HepG2 (cell line): ENCODE results near the gene MYL12B. TPM values are rescaled to one million over a fixed set of nuclear protein-coding genes. Genes with fewer than 3 reads are reported as not detected.

Experiments
- AFF4 ChIP-seq: sonication (generic); formaldehyde crosslinking; IDR thresholded peaks from 2 replicates; pipeline ENCODE4 v1.4.0; 2020; ENCODE audit warnings: missing genetic modification reagents
- AKNA ChIP-seq: sonication (generic); formaldehyde crosslinking; IDR thresholded peaks from 2 replicates; pipeline ENCODE4 v1.4.0; 2020; ENCODE audit warnings: missing genetic modification reagents, borderline replicate concordance
- CREB3 ChIP-seq: sonication (generic); formaldehyde crosslinking; IDR thresholded peaks from 2 replicates; pipeline ENCODE4 v1.5.0; 2020; ENCODE audit warnings: missing genetic modification reagents
- GABPA ChIP-seq, 2 experiments: IDR thresholded peaks; 2 replicates each; pipeline ENCODE4 v1.6.1; 2011 to 2016; ENCODE audit warnings: low read depth in 2 of 2, low read length in 1 of 2, missing biosample characterization in 1 of 2, missing genetic modification characterization in 1 of 2
- GPN1 ChIP-seq: sonication (generic); formaldehyde crosslinking; IDR thresholded peaks from 2 replicates; pipeline ENCODE4 v1.5.1; 2020; ENCODE audit warnings: missing genetic modification reagents, borderline replicate concordance
- HDAC1 ChIP-seq: sonication (generic); formaldehyde crosslinking; IDR thresholded peaks from 2 replicates; pipeline ENCODE4 v1.5.1; 2020; ENCODE audit warnings: mild to moderate bottlenecking, missing genetic modification reagents
- KDM6A ChIP-seq: IDR thresholded peaks from 2 replicates; pipeline ENCODE4 v1.6.1; 2016; ENCODE audit warnings: low read depth
- KLF13 ChIP-seq: sonication (generic); formaldehyde crosslinking; IDR thresholded peaks from 2 replicates; pipeline ENCODE4 v1.4.0; 2020; ENCODE audit warnings: mild to moderate bottlenecking, missing genetic modification reagents
- RNF2 ChIP-seq: fragments of 450-650 bp; conservative IDR thresholded peaks from 2 replicates; pipeline ENCODE4 v1.6.1; 2016; ENCODE audit warnings: low read depth
- SIX1 ChIP-seq: sonication (generic); formaldehyde crosslinking; IDR thresholded peaks from 2 replicates; pipeline ENCODE4 v1.4.0; 2020; ENCODE audit warnings: missing genetic modification reagents, borderline replicate concordance
- SP4 ChIP-seq: sonication (generic); formaldehyde crosslinking; IDR thresholded peaks from 2 replicates; pipeline ENCODE4 v1.8.1; 2023; ENCODE audit warnings: mild to moderate bottlenecking, missing genetic modification reagents
- TAF1 ChIP-seq: sonication (generic); formaldehyde crosslinking; IDR thresholded peaks from 2 replicates; pipeline ENCODE4 v1.4.0; 2020; ENCODE audit warnings: missing genetic modification reagents
- TEAD3 ChIP-seq: optimal IDR thresholded peaks from 2 replicates; pipeline ENCODE3; 2016; ENCODE audit warnings: borderline replicate concordance
- TFDP1 ChIP-seq: IDR thresholded peaks from 2 replicates; pipeline ENCODE4 v1.6.1; 2016; ENCODE audit warnings: missing compliant biosample characterization, missing genetic modification reagents, borderline replicate concordance
- ZNF350 ChIP-seq: sonication (generic); formaldehyde crosslinking; IDR thresholded peaks from 2 replicates; pipeline ENCODE4 v1.4.0; 2020; ENCODE audit warnings: mild to moderate bottlenecking, low read depth, missing genetic modification reagents, borderline replicate concordance
- ZNF580 ChIP-seq: IDR thresholded peaks from 2 replicates; pipeline ENCODE4 v1.6.1; 2016; ENCODE audit warnings: low read depth, borderline replicate concordance
- polyA plus RNA-seq, 8 experiments: library from polyadenylated mRNA; depleted of rRNA in 3 of 8; stranded (reverse) in 7 of 8; unstranded in 1 of 8; fragments of >200 nt; fragmentation: Illumina TruSeq in 4 of 8; extraction: Trizol in 4 of 8; gene quantifications; 2 replicates each; pipeline versions ENCODE4 v1.2.1 to v1.2.3, GENCODE V29; 2011 to 2016; ENCODE audit warnings: low read depth in 4 of 8, missing spikeins in 1 of 8, mixed read lengths in 1 of 8; ENCODE audit not compliant: insufficient read depth in 1 of 8
- total RNA-seq, 5 experiments: library from RNA; depleted of rRNA; stranded (reverse); fragments of >200 nt; fragmentation: Illumina TruSeq; extraction: Trizol; gene quantifications; 2 replicates each; pipeline ENCODE4 v1.2.3, GENCODE V29; 2016; ENCODE audit warnings: low read depth in 1 of 5

Gene MYL12B
- total and polyA plus RNA-seq, 2 of the 13 experiments (the other 11 are each of a cell fraction or from before 2014, with no cell fraction given) = 265 to 340 TPM

GRCh38 chr18:3233433-3234168 is 28.3 kb upstream of the MYL12B start (continued):
- TF ChIP-seq TEAD3 (CRISPR knock-in tag) (peak; percentile 95), TFDP1 (no peak; the same call in 1 of the 2 replicates), CREB3 (CRISPR knock-in tag) (no peak), AFF4 (CRISPR knock-in tag) (no peak), SIX1 (CRISPR knock-in tag) (peak; percentile 90), KDM6A (CRISPR knock-in tag) (peak; percentile 92; the same call in 1 of the 2 replicates), HDAC1 (peak; percentile 85), TAF1 (CRISPR knock-in tag) (no peak), AKNA (CRISPR knock-in tag) (no peak), RNF2 (no peak), SP4 (no peak), ZNF350 (CRISPR knock-in tag) (no peak), ZNF580 (CRISPR knock-in tag) (no peak), KLF13 (CRISPR knock-in tag) (no peak), GPN1 (CRISPR knock-in tag) (no peak), GABPA (IDR thresholded peaks at IDR 0.05; ENCODE audit: low read depth, low read length) (no peak), GABPA (CRISPR knock-in tag; IDR thresholded peaks at IDR 0.05; ENCODE audit: low read depth) (peak; percentile 55; the same call in 1 of the 2 replicates)
